Lower lobe of right lung (tissue), 2 donors: Measurements from ENCODE around the gene TOX2. TPM values are rescaled to one million over a fixed set of nuclear protein-coding genes. Genes with fewer than 3 reads are reported as not detected.

Experiments used
- ATAC-seq, 2 donors: fragments of 200-7000 bp; cut with Tn5 transposase; one replicate each; pipeline ENCODE4 v1.9.1; 2020 to 2022; ENCODE audit warnings: mild to moderate bottlenecking in 2 of 2, moderate library complexity in 2 of 2
- DNase-seq: peaks from one replicate; pipeline ENCODE4 v3.0.0-alpha.2; 2020
- H3K27ac ChIP-seq: fragments of 200-600 bp; one replicate; pipeline ENCODE4 v1.8.0; 2022
- H3K27me3 ChIP-seq: fragments of 200-600 bp; one replicate; pipeline ENCODE4 v1.8.0; 2022; ENCODE audit warnings: low read depth
- H3K36me3 ChIP-seq: fragments of 200-600 bp; one replicate; pipeline ENCODE4 v1.8.0; 2022; ENCODE audit warnings: mild to moderate bottlenecking
- H3K4me1 ChIP-seq: fragments of 200-600 bp; one replicate; pipeline ENCODE4 v1.8.0; 2022
- H3K4me3 ChIP-seq: fragments of 200-600 bp; one replicate; pipeline ENCODE4 v1.8.0; 2022; ENCODE audit warnings: mild to moderate bottlenecking
- H3K9me3 ChIP-seq: fragments of 200-600 bp; one replicate; pipeline ENCODE4 v1.8.0; 2022
- CTCF ChIP-seq: fragments of 200-600 bp; IDR thresholded peaks from one replicate; pipeline ENCODE4 v1.8.0; 2022; ENCODE audit warnings: antibody characterized with exemption, mild to moderate bottlenecking
- intact Hi-C: fragments of 100-400 bp; cut with DNase I; formaldehyde crosslinking; loops from one replicate; pipeline ENCODE4 v1.11.0; 2022
- total RNA-seq: library from RNA; stranded (reverse); fragmentation: NEBNext Ultra II Directional; extraction: Animal tissue kit (Norgen Biotek cat#: 25700); gene quantifications from one replicate; pipeline ENCODE4 v1.2.1, GENCODE V29; 2021
- donor health status: DM: no; HTN: yes; CAD: no; lungs with severe emphysema.

Gene TOX2
- total RNA-seq, 1 donor from 2014 or later, result 16.3 TPM

- Histone ChIP-seq H3K9me3 (no peaks in the 10 kb centered on the region), H3K4me3 (no peak overlapping the region), H3K36me3 (no peaks in the 10 kb centered on the region), H3K4me1 (no peaks in the 10 kb centered on the region), H3K27ac (no peak overlapping the region), H3K27me3 (no peaks in the 10 kb centered on the region)
- no peak for TF ChIP-seq CTCF
- intact Hi-C loops, result no loop called here
- ATAC-seq, result no peak
- DNase-seq, result no peak
Measured at GRCh38 chr20:44026647-44027342, 112.1 kb downstream of the TOX2 start.

DNA sequence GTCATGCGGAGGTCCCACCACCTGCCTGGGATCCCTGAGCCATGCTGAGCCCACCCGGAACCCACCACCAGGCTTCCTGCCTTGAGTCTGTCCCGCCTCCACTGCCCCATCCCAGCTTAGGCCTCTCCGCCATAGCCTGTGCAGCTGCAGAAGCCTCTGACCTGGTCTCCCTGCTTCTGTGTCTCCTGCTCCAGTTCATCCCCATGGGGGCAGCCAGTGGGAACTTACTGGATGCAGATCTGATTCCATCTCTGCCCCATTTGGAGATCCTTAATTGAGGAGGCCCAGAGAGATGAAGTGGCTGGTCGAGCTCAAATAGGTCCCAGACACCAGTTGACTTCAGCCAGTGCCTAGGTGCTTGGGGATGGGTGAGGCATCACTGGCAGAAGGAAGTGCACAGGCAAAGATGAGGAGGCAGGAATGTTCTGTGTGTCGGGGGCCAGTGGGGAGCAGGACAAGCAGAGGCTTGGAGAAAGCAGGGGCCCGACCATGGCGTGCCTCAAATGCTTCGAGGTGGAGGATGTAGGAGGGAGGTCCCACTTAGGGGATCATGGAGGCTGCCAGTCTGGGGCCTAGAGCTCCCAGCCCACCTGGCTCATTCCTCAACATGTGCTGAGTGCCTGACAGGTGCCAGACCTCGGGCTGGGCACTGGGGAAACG lies 112.8 kb downstream of the TOX2 start:
- no peak overlapping the region for H3K4me3 ChIP-seq
- ATAC-seq, result no peak
- no peaks in the 10 kb centered on the region for H3K9me3 ChIP-seq
- H3K4me1 ChIP-seq, result no peaks in the 10 kb centered on the region
- DNase-seq, result no peak
- H3K36me3 ChIP-seq, result no peaks in the 10 kb centered on the region
- H3K27me3 ChIP-seq, result no peaks in the 10 kb centered on the region
- no peak for TF ChIP-seq CTCF
- no peak overlapping the region for H3K27ac ChIP-seq
- intact Hi-C loops, result no loop called here

GRCh38 chr20:44028003-44028730 lies 113.5 kb downstream of the TOX2 start:
- Histone ChIP-seq H3K27me3 (no peaks in the 10 kb centered on the region), H3K36me3 (no peaks in the 10 kb centered on the region), H3K9me3 (no peaks in the 10 kb centered on the region), H3K4me3 (no peak overlapping the region), H3K4me1 (no peaks in the 10 kb centered on the region), H3K27ac (no peak overlapping the region)
- no peak for TF ChIP-seq CTCF
- ATAC-seq (no peak), DNase-seq (no peak)
- intact Hi-C loops, result no loop called here

DNA sequence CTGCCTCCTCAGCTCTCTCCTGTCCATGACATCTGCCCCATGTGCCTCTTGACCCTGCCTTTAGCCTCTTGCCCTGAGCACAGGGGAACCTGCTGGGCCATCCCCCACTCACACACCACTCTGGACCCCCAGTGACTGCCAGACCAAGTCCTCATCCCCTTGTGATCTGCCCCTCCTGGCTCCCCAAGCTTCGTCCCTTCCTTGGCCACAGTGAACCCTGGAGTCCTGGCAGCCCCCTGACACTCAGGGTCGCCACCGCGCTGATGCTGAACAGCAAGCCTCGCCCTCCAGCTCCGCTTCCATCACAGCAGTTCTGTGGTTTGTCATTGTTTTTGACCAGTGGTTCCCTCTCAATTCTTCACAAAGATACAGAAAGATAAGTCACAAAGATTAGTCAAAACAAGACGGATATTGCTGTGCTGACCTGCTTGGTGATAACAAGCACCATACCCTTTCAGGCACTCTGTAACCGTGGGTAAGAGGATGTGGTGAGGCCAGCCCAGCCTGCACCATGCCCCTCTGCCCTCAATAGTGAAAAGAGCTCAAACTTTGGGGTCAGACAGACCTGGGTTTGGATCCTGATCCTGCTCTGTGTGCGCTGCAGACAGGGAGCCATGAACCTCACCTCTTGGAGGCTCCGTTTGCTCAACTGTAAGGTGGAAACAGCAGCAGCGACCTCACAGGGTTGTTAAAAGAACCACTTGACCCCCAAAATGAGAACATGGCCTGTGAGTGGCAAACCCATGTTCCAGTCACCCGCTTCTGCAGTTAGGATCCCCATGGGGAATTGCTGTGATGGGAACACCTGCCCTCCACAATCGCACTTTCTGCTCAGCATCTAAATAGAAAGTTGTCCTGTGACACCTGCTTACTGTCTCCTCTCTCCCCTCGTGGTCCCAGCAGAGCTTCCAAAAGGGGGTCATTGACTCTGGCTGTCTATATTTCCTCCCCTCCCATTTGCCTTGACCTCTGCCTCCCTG lies 114.5 kb downstream of the TOX2 start:
- H3K4me3 ChIP-seq, result no peak overlapping the region
- H3K9me3 ChIP-seq, result no peaks in the 10 kb centered on the region
- ATAC-seq, result peak; percentile 22 to 31
- intact Hi-C loops, result no loop called here
- no peak overlapping the region for H3K27ac ChIP-seq
- H3K4me1 ChIP-seq, result no peaks in the 10 kb centered on the region
- no peaks in the 10 kb centered on the region for H3K27me3 ChIP-seq
- TF ChIP-seq CTCF, result no peak
- H3K36me3 ChIP-seq, result no peaks in the 10 kb centered on the region
- no peak for DNase-seq

DNA sequence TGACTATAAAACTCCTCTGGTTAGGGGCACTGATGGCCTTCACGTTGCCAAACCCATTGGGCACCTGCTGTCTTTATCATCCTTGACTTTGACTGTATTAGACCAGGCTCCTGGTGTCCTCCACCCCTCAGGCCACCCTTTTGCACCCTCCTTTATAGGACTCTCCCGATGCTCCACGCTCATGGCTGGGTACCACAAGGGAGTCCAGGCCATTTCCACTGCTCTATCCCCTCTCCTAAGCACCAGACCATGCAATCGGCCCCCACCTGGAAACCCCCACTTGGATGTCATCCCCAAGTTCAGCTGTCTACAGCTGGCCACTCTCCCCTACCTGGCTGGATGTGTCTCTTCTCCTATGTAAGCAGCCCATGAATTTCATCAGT lies 115.2 kb downstream of the TOX2 start:
- no peaks in the 10 kb centered on the region for H3K36me3 ChIP-seq
- no peaks in the 10 kb centered on the region for H3K9me3 ChIP-seq
- H3K27me3 ChIP-seq, result no peaks in the 10 kb centered on the region
- DNase-seq (no peak), ATAC-seq (no peak)
- H3K4me3 ChIP-seq, result no peak overlapping the region
- no peak overlapping the region for H3K27ac ChIP-seq
- TF ChIP-seq CTCF, result no peak
- H3K4me1 ChIP-seq, result no peaks in the 10 kb centered on the region
- intact Hi-C loops, result no loop called here
